Type B pancreatic cell (in vitro differentiated cells): ENCODE data around the gene ACTL9. TPM values are rescaled to one million over a fixed set of nuclear protein-coding genes. Genes with fewer than 3 reads are reported as not detected.
A peak's percentile ranks its signal among the peaks of the same experiment; 100 is the strongest.

ENCODE experiments used
- DNase-seq: peaks from one replicate; pipeline ENCODE4 v3.0.0; 2021; ENCODE audit warnings: mixed read lengths; ENCODE audit not compliant: unreplicated experiment; ENCODE audit errors: extremely low spot score
- H3K27ac Mint-ChIP-seq: 2 replicates; pipeline ENCODE4 v1.8.0; 2021; ENCODE audit warnings: mild to moderate bottlenecking, mixed read lengths
- H3K27me3 Mint-ChIP-seq: 2 replicates; pipeline ENCODE4 v1.8.0; 2021; ENCODE audit warnings: mixed read lengths
- H3K36me3 Mint-ChIP-seq: 2 replicates; pipeline ENCODE4 v1.8.0; 2021; ENCODE audit warnings: mixed read lengths
- H3K4me1 Mint-ChIP-seq: one replicate; pipeline ENCODE4 v1.8.0; 2021; ENCODE audit warnings: mixed read lengths; ENCODE audit not compliant: unreplicated experiment
- H3K4me3 Mint-ChIP-seq: 2 replicates; pipeline ENCODE4 v1.8.0; 2021; ENCODE audit warnings: mild to moderate bottlenecking, mixed read lengths
- H3K9me3 Mint-ChIP-seq: 2 replicates; pipeline ENCODE4 v1.8.0; 2021; ENCODE audit warnings: mixed read lengths
- CTCF ChIP-seq: fragments of 200-600 bp; sonication (generic); conservative IDR thresholded peaks from 2 replicates; pipeline ENCODE4 v1.5.0; 2021; ENCODE audit warnings: antibody characterized with exemption, mild to moderate bottlenecking
- total RNA-seq: library from RNA; stranded (reverse); gene quantifications from 2 replicates; pipeline ENCODE4 v1.2.1, GENCODE V29; 2021; ENCODE audit warnings: low replicate concordance

Gene ACTL9
- total RNA-seq, 1 donor from 2014 or later, result not detected

DNA sequence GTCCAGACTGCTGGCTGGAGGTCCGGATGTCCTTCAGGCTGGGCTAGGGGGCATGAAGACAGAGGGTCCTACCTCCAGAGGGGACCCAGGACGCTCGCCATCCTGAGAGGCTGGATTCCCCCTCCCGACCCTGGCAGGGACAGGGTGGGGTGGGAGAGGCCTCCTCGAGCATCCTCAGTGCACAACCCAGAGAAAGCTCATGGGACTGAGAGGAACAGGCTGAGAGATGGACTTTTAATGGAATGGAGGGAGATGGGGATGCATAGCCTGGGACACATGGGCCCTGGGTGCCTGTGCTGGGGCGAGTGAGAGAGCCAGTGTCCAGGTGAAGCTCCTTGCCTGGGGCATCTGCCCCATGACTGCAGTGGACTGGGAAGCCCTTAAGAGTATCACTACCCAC is 3.1 kb downstream of the ACTL9 start:
- no peak overlapping the region for H3K27ac Mint-ChIP-seq
- TF ChIP-seq CTCF, result no peak
- peaks cover 23% of the 10 kb centered on the region for H3K27me3 Mint-ChIP-seq
- peak; percentile 42 for DNase-seq
- no peaks in the 10 kb centered on the region for H3K4me1 Mint-ChIP-seq
- H3K9me3 Mint-ChIP-seq, result no peaks in the 10 kb centered on the region
- H3K4me3 Mint-ChIP-seq, result no peak overlapping the region
- H3K36me3 Mint-ChIP-seq, result no peaks in the 10 kb centered on the region

DNA sequence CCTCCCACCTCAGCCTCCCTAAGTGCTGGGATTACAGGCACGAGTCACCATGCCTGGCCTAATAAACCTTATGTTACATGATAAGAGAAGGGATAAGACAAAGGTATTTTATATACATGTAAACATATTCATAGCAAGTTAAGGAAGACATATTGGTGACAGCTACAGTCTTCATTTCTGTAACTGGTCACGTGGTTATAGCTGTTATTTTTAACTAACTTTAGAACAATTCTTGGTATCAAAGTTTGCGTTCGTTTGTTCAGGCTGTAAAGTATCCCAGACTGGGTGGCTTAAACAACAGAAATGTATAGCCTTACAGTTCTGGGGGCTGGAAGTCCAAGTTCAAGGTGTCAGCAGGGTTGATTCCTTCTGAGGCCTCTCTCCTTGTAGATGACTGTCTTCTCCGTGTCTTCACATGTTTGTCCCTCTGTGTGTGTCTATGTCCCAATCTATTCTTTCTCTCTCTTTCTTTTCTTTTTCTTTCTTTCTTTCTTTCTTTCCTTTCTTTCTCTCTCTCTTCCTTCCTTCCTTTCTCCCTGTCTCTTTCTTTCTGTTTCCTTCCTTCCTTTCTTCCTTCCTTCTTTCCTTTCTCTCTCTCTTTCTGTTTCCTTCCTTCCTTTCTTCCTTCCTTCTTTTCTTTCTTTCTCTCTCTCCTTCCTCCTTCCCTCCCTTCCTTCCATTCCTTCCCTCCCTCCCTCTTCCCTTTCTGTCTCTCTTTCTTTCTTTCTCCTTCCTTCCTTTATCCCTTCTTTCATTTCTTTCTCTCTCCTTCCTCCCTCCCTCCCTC is 7.6 kb downstream of the ACTL9 start:
- no peak for DNase-seq
- Mint-ChIP-seq H3K4me1 (no peaks in the 10 kb centered on the region), H3K9me3 (no peaks in the 10 kb centered on the region), H3K4me3 (no peak overlapping the region), H3K27me3 (peaks cover 13% of the 10 kb centered on the region), H3K36me3 (no peaks in the 10 kb centered on the region), H3K27ac (no peak overlapping the region)
- TF ChIP-seq CTCF, result no peak

- no peaks in the 10 kb centered on the region for H3K9me3 Mint-ChIP-seq
- no peaks in the 10 kb centered on the region for H3K36me3 Mint-ChIP-seq
- no peaks in the 10 kb centered on the region for H3K4me1 Mint-ChIP-seq
- H3K27me3 Mint-ChIP-seq, result peaks cover 11% of the 10 kb centered on the region
- H3K27ac Mint-ChIP-seq, result no peak overlapping the region
- no peak overlapping the region for H3K4me3 Mint-ChIP-seq
- TF ChIP-seq CTCF, result no peak
- no peak for DNase-seq
Observed at GRCh38 chr19:8688930-8689329, 9.7 kb downstream of the ACTL9 start.

GRCh38 chr19:8686549-8686948 is 12.0 kb downstream of the ACTL9 start:
- Mint-ChIP-seq H3K27me3 (no peaks in the 10 kb centered on the region), H3K4me3 (no peak overlapping the region), H3K27ac (no peak overlapping the region), H3K36me3 (no peaks in the 10 kb centered on the region), H3K9me3 (no peaks in the 10 kb centered on the region), H3K4me1 (no peaks in the 10 kb centered on the region)
- TF ChIP-seq CTCF, result no peak
- DNase-seq, result no peak

DNA sequence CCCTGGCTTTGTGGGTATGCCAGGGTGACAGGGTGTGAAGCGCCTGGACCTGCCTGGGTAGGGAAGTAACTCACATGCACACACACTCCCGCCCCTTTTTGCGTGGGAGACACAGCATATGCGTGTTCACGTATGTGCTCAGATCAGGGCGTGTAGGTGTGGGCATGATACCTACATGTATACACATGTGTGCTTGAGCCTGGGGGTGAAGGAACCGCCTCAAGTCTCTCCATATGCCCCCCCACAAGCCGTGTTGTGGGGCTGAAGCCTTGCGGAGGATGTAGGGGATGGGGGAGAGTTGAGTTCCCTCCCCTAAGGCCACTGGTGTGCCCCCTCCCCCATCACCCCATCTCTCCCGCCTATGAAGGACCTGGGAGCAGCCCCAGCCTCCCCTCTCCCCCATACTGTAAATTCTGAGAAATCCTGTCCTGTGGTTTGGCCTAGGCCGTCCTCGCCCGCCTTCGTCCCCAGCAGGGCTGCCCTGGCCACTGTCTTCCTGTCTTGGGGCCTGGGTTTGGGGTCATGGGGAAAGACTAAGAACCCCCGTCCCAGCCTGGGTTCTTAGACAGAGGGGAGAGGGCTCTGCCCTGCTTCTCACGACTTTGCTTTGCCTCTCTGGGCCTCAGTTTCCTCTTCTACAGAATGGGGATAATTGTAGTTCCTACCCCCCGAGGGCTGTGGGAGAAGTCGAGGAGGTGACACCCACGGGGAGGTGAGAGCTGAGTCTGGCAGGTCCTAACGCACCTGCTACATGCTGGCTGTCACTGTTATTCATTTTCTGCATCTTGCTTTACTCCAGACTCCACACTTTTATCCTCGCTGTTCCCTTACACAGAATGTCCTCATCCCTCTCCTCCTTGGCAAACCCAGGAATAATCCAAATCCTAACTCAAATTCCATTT is 14.3 kb downstream of the ACTL9 start:
- H3K27me3 Mint-ChIP-seq, result peaks cover 4% of the 10 kb centered on the region
- no peak for DNase-seq

More for the DNA sequence above, 14.3 kb downstream of the ACTL9 start:
- no peaks in the 10 kb centered on the region for H3K36me3 Mint-ChIP-seq
- H3K9me3 Mint-ChIP-seq, result no peaks in the 10 kb centered on the region
- no peaks in the 10 kb centered on the region for H3K4me1 Mint-ChIP-seq
- TF ChIP-seq CTCF, result no peak
- H3K4me3 Mint-ChIP-seq, result no peak overlapping the region
- H3K27ac Mint-ChIP-seq, result no peak overlapping the region
